OCI-LY3 (cell line): ENCODE data around the gene FBXL13.

Experiments
- CTCF ChIP-seq: fragments of 200-600, 300-600 bp; sonication (generic); IDR thresholded peaks from 2 replicates; pipeline ENCODE4 v1.5.1; 2014; ENCODE audit warnings: antibody characterized with exemption, low read length, low read depth
- EZH2phosphoT487 ChIP-seq: fragments of 200-600 bp; shearing (Covaris generic); IDR thresholded peaks from 2 replicates; pipeline ENCODE4 v1.6.1; 2018; ENCODE audit warnings: antibody characterized with exemption, mixed run types, low read depth

GRCh38 chr7:102912742-102913141, 161.9 kb downstream of the FBXL13 start, which contains the start of gene LRRC17:
- TF ChIP-seq CTCF (no peak), EZH2phosphoT487 (no peak)
